Heart right ventricle (tissue), 16 donors: ENCODE measurements around the gene ALDH9A1. TPM values are rescaled to one million over a fixed set of nuclear protein-coding genes. Genes with fewer than 3 reads are reported as not detected.

Experiments used
- ATAC-seq, 8 donors: fragments of 200-7000 bp; cut with Tn5 transposase; one replicate each; pipeline ENCODE4 v1.9.1; 2020; ENCODE audit warnings: mild to moderate bottlenecking in 8 of 8, moderate library complexity in 8 of 8, moderate number of reproducible peaks in 1 of 8
- DNase-seq, 2 donors: peaks; one replicate each; pipeline ENCODE4 v3.0.0-alpha.2; 2020
- H3K27ac ChIP-seq, 10 donors: fragments of 200-600 bp; sonication (generic) in 2 of 10; one replicate each; pipeline versions ENCODE4 v1.5.0 to v1.8.0; 2020 to 2022; ENCODE audit warnings: mild to moderate bottlenecking in 3 of 10
- H3K27me3 ChIP-seq, 7 donors: fragments of 200-600 bp; one replicate each; pipeline ENCODE4 v1.8.0; 2021 to 2022; ENCODE audit warnings: mild to moderate bottlenecking in 2 of 7
- H3K36me3 ChIP-seq, 9 donors: fragments of 200-600 bp; sonication (generic) in 1 of 9; one replicate each; pipeline versions ENCODE4 v1.5.0 to v1.8.0; 2020 to 2022; ENCODE audit warnings: mild to moderate bottlenecking in 2 of 9
- H3K4me1 ChIP-seq, 9 donors: fragments of 200-600 bp; sonication (generic) in 1 of 9; one replicate each; pipeline versions ENCODE4 v1.5.0 to v1.8.0; 2020 to 2022; ENCODE audit warnings: mild to moderate bottlenecking in 4 of 9
- H3K4me3 ChIP-seq, 10 donors: fragments of 200-600 bp; sonication (generic) in 2 of 10; one replicate each; pipeline versions ENCODE4 v1.5.0 to v1.8.0; 2020 to 2022; ENCODE audit warnings: mild to moderate bottlenecking in 7 of 10, moderate library complexity in 2 of 10
- H3K9me3 ChIP-seq, 11 donors: fragments of 200-600 bp in 10 of 11; sonication (generic) in 2 of 11; one replicate each; pipeline versions ENCODE4 v1.5.0 to v1.8.0; 2013 to 2022; ENCODE audit warnings: mild to moderate bottlenecking in 2 of 11, control low read depth in 1 of 11, moderate library complexity in 1 of 11
- CTCF ChIP-seq, 9 donors: fragments of 200-600 bp; sonication (generic) in 2 of 9; IDR thresholded peaks; one replicate each; pipeline versions ENCODE4 v1.5.0 to v1.8.0; 2021 to 2022; ENCODE audit warnings: antibody characterized with exemption in 9 of 9, mild to moderate bottlenecking in 5 of 9, moderate library complexity in 1 of 9
- WGBS, 2 donors: extraction: QIAGEN DNeasy Blood & Tissue Kit; methylation state at CpG; one replicate each; pipeline ENCODE4 v1.1.7; 2013; ENCODE audit warnings: inconsistent platforms in 1 of 2; 5-methylcytosine and 5-hydroxymethylcytosine counted together
- intact Hi-C, 10 donors: fragments of 100-400 bp; cut with DNase I; formaldehyde crosslinking; loops; one replicate each; pipeline versions ENCODE4 v1.11.1 to v1.14.2; 2022
- polyA plus RNA-seq, 2 donors: library from polyadenylated mRNA; stranded (reverse); fragments of 200-250 nt; gene quantifications; one replicate each; pipeline ENCODE4 v1.2.3, GENCODE V29; 2013
- total RNA-seq, 10 donors: library from RNA; stranded (reverse); fragmentation: NEBNext Ultra II Directional in 3 of 10; extraction: Animal tissue kit (Norgen Biotek cat#: 25700) in 3 of 10; gene quantifications; one replicate each; pipeline versions ENCODE4 v1.2.1 to v1.2.4, GENCODE V29; 2021 to 2023
- donor health status: Arrhythmogenic right ventricular cardiomyopathy.
- donor health status: ischemic (EF 13 %, LVEDD 7.1; RV severe dilation, severe dysfunction).
- donor health status: healthy with polysubstance abuse.
- donor health status: DM: no; HTN: yes; CAD: no.
- donor health status: DM: no; HTN: no; CAD: no.
- donor health status: ischemic (EF 25% LVEDD 6.9; RV normal size, moderate dysfunction).
- donor health status: ischemic (EF 25% LVEDD 5.7; RV mildly dilated, moderate dysfunction).
- donor health status: healthy.
- donor health status: DM: yes; HTN: yes; CAD: no.
- donor health status: Ischemic cardiomyopathy.
- donor health status: ischemic (EF 35%, LVEDD 5.7; RV mildly dilated, moderate dysfunction).
- donor health status: nonischemic (EF 11% LVEDD 7.7; RV severe dilation, severe dysfunction).
- donor health status: DM: yes; HTN: yes; CAD: no.
- donor health status: PGD.
- donor health status: ischemic (EF 29% LVEDD 5.4; RV normal size, mild dysfunction).
- donor health status: nonischemic (EF 23%, LVEDD 6.1; RV moderate dilation, normal function).

The ALDH9A1 gene
- total and polyA plus RNA-seq, 12 donors: 13.8 to 75.3 (median 63.6) TPM

- no peak for TF ChIP-seq CTCF (IDR thresholded peaks at IDR 0.05)
- peak in 3 of 8 donors; percentile 0 to 13 (median 3) for ATAC-seq
- H3K36me3 ChIP-seq: peaks cover 0 to under 1% (median 0%) of the 10 kb centered on the region in 9 donors
- WGBS, 2 donors: 6 to 7% methylated on average over 26 of the region's 26 CpGs
- no peaks in the 10 kb centered on the region for H3K9me3 ChIP-seq
- peak overlapping the region; percentile 66 to 96 (median 81) for H3K4me3 ChIP-seq
- no peak for DNase-seq
- H3K4me1 ChIP-seq: peaks cover 0 to 39% (median 27%) of the 10 kb centered on the region in 9 donors
- peak overlapping the region; percentile 87 to 97 (median 92) for H3K27ac ChIP-seq
- H3K27me3 ChIP-seq: no peaks in the 10 kb centered on the region
- intact Hi-C loops: loop anchor here in 5 of 10 donors (2.0 to 10.0 kb wide), 4 partner anchors 31 to 135 kb away; partner anchors contain the start of genes ALDH9A1 (in 5 of the 5) and TMCO1 (in 1 of the 5)
Measured at GRCh38 chr1:165629848-165630628, 68.3 kb downstream of the ALDH9A1 start.

GRCh38 chr1:165629151-165629550, 69.2 kb downstream of the ALDH9A1 start:
- H3K27me3 ChIP-seq: no peaks in the 10 kb centered on the region
- DNase-seq (no peak), ATAC-seq (no peak)
- H3K9me3 ChIP-seq: no peaks in the 10 kb centered on the region
- no peak overlapping the region for H3K27ac ChIP-seq
- 54% methylated on average over 3 of the region's 3 CpGs for WGBS, 2 donors
- no peak overlapping the region for H3K4me3 ChIP-seq
- H3K36me3 ChIP-seq: no peaks in the 10 kb centered on the region
- intact Hi-C loops: loop anchor here in 1 of 10 donors (5.0 kb wide), 1 partner anchor 68 kb away; the partner anchor contains the start of gene ALDH9A1
- H3K4me1 ChIP-seq: peaks cover 0 to 33% (median 21%) of the 10 kb centered on the region in 9 donors
- no peak for TF ChIP-seq CTCF (IDR thresholded peaks at IDR 0.05)

- no peaks in the 10 kb centered on the region for H3K27me3 ChIP-seq
- no peak for TF ChIP-seq CTCF (IDR thresholded peaks at IDR 0.05)
- no peak overlapping the region for H3K4me3 ChIP-seq
- H3K36me3 ChIP-seq: no peaks in the 10 kb centered on the region
- intact Hi-C loops: loop anchor here in 1 of 10 donors (5.0 kb wide), 1 partner anchor 69 kb away; the partner anchor contains the start of gene ALDH9A1
- H3K27ac ChIP-seq: peak overlapping the region in 1 of 10 donors; percentile 17
- no peak for ATAC-seq
- H3K4me1 ChIP-seq: peaks cover 0 to 25% (median 12%) of the 10 kb centered on the region in 9 donors
- DNase-seq: no peak
- 57 to 69% methylated on average over 6 of the region's 6 CpGs for WGBS, 2 donors
- H3K9me3 ChIP-seq: no peaks in the 10 kb centered on the region
Measured at GRCh38 chr1:165628147-165628822, 70.1 kb downstream of the ALDH9A1 start.

GRCh38 chr1:165624441-165624840, 73.9 kb downstream of the ALDH9A1 start:
- no peak for TF ChIP-seq CTCF (IDR thresholded peaks at IDR 0.05)
- Histone ChIP-seq H3K4me3 (no peak overlapping the region), H3K36me3 (no peaks in the 10 kb centered on the region), H3K4me1 (peaks cover 0 to 7% (median 0%) of the 10 kb centered on the region in 9 donors), H3K27me3 (no peaks in the 10 kb centered on the region), H3K9me3 (no peaks in the 10 kb centered on the region), H3K27ac (no peak overlapping the region)
- 88 to 90% methylated on average over 4 of the region's 4 CpGs for WGBS, 2 donors
- DNase-seq (no peak), ATAC-seq (no peak)
- intact Hi-C loops: no loop called here
